ENCODE results near the gene CARS1.

DNA sequence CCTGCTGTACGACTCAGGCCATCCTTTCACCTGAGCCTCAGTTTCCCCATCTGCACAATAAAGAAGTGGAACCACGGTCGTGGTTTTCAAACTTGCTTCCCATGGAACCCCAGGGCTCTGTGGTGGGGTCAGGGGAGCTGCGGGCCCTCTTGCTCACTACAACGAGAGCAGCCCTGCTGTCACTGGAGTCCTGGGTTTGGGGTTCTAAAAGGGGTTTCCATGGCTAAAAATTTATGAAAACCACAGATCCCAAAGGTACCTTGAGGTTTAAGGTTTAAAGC lies 45.4 kb upstream of the CARS1 start:
- TF ChIP-seq, protein P1, sequence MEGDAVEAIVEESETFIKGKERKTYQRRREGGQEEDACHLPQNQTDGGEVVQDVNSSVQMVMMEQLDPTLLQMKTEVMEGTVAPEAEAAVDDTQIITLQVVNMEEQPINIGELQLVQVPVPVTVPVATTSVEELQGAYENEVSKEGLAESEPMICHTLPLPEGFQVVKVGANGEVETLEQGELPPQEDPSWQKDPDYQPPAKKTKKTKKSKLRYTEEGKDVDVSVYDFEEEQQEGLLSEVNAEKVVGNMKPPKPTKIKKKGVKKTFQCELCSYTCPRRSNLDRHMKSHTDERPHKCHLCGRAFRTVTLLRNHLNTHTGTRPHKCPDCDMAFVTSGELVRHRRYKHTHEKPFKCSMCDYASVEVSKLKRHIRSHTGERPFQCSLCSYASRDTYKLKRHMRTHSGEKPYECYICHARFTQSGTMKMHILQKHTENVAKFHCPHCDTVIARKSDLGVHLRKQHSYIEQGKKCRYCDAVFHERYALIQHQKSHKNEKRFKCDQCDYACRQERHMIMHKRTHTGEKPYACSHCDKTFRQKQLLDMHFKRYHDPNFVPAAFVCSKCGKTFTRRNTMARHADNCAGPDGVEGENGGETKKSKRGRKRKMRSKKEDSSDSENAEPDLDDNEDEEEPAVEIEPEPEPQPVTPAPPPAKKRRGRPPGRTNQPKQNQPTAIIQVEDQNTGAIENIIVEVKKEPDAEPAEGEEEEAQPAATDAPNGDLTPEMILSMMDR (IDR thresholded peaks at IDR 0.05; ENCODE audit: insufficient read depth, low read length, poor library complexity, severe bottlenecking), result no peak
- no peak for TF ChIP-seq EZH2phosphoT487 (conservative IDR thresholded peaks at IDR 0.05; ENCODE audit: low read length)
